ENCODE data around the gene TMEM63B.
"Not testable (repeated sequence)": the region's sequence is repeated elsewhere in the genome, so short reads cannot be mapped to it uniquely, and the experiment has no call there.

- TF ChIP-seq CTCF (conservative IDR thresholded peaks at IDR 0.05; ENCODE audit: low read length); EZH2phosphoT487 (IDR thresholded peaks at IDR 0.05; ENCODE audit: borderline replicate concordance): not testable (repeated sequence)
These were observed 17.2 kb downstream of the TMEM63B start for GRCh38 chr6:44144536-44144935.

All from Loucy (cell line).